ENCODE measurements around the gene ITGA8. TPM values are rescaled to one million over a fixed set of nuclear protein-coding genes. Genes with fewer than 3 reads are reported as not detected.

ITGA8 gene
- total and polyA plus RNA-seq, 9 of the 15 experiments (the other 6 are each of a cell fraction or from before 2014, with no cell fraction given): 0.01 to 0.07 (median 0.04) TPM; not detected in 5

GRCh38 chr10:15486404-15486803 lies 233.3 kb downstream of the ITGA8 start:
- no peak for DNase-seq (ENCODE audit: extremely low read depth in 1 of 4, low spot score in 3 of 4)
- TF ChIP-seq ZNF561 (CRISPR knock-in tag; conservative IDR thresholded peaks at IDR 0.05) (no peak), ARID3A (IDR thresholded peaks at IDR 0.05; ENCODE audit: borderline replicate concordance, low read depth, low read length) (no peak), SP2 (IDR thresholded peaks at IDR 0.05; ENCODE audit: extremely low read depth, low read depth, low read length, poor library complexity, severe bottlenecking) (no peak), ZNF3 (CRISPR knock-in tag; IDR thresholded peaks at IDR 0.05) (no peak)
- Histone ChIP-seq H2AFZ (ENCODE audit: low read depth, low read length) (no peak overlapping the region), H3K4me1 (replicated peaks in 1 of 2; ENCODE audit: control insufficient read depth in 2 of 2, insufficient read depth in 2 of 2, low read length in 2 of 2) (peaks cover 8 to 43% of the 10 kb centered on the region in 2 experiments), H3K9me3 (replicated peaks; ENCODE audit: control insufficient read depth, insufficient read depth, low read depth, low read length) (no peaks in the 10 kb centered on the region), H3K9me1 (ENCODE audit: control insufficient read depth, insufficient read depth, low read length) (no peaks in the 10 kb centered on the region), H3K4me3 (no peak overlapping the region), H3K36me3 (ENCODE audit: control insufficient read depth, insufficient read depth, low read length) (no peaks in the 10 kb centered on the region), H3K27ac (ENCODE audit: extremely low read depth, low read depth, low read length) (no peak overlapping the region), H3K4me2 (ENCODE audit: insufficient read depth, low read length) (no peak overlapping the region; the same call in 1 of the 2 replicates), H3K27me3 (ENCODE audit: control insufficient read depth in 2 of 2, insufficient read depth in 2 of 2, low read length in 2 of 2) (no peaks in the 10 kb centered on the region), H4K20me1 (replicated peaks; ENCODE audit: control insufficient read depth, insufficient read depth, low read length) (no peaks in the 10 kb centered on the region), H3K9ac (ENCODE audit: insufficient read depth in 1 of 2, low read depth in 2 of 2, low read length in 2 of 2) (no peak overlapping the region), H3K79me2 (ENCODE audit: control insufficient read depth, insufficient read depth, low read length) (no peaks in the 10 kb centered on the region)
- in situ Hi-C loops (cut with MboI): no loop called here
- whole genome bisulfite sequencing (ENCODE audit: insufficient coverage, low coverage, missing lambda C conversion rate): 13% methylated on average over 4 of the region's 4 CpGs
- FAIRE-seq: no peak
- ChIA-PET POLR2A (no interaction called here), CTCF (ENCODE audit: low intra/inter-chr PET ratio) (no interaction called here)
- ATAC-seq: no peak
- no TSS peak for BruUV-seq (replicated peaks)
- intact Hi-C loops (cut with micrococcal nuclease): no loop called here
